Spleen (tissue), 11 donors: ENCODE measurements around the gene AHNAK. TPM values are rescaled to one million over a fixed set of nuclear protein-coding genes. Genes with fewer than 3 reads are reported as not detected.

Experiments used
- DNase-seq: peaks from one replicate; pipeline ENCODE4 v3.0.0-alpha.2; 2020
- H3K27ac ChIP-seq, 8 donors: fragments of 200-600 bp; sonication (generic) in 7 of 8; 1 replicate in 4 of 8; 2 replicates in 4 of 8; pipeline versions ENCODE4 v1.5.0 to v1.8.0; 2016 to 2021; ENCODE audit warnings: inconsistent platforms in 4 of 8, mild to moderate bottlenecking in 4 of 8, moderate library complexity in 1 of 8
- H3K27me3 ChIP-seq, 7 donors: fragments of 200-600 bp; sonication (generic) in 6 of 7; replicated peaks in 1 of 7; 1 replicate in 4 of 7; 2 replicates in 3 of 7; pipeline versions ENCODE4 v1.5.0 to v1.8.0; 2016 to 2021; ENCODE audit warnings: inconsistent platforms in 3 of 7, mild to moderate bottlenecking in 1 of 7
- H3K36me3 ChIP-seq, 6 donors: fragments of 200-600 bp; sonication (generic) in 5 of 6; 1 replicate in 4 of 6; 2 replicates in 2 of 6; pipeline versions ENCODE4 v1.5.0 to v1.8.0; 2016 to 2021; ENCODE audit warnings: inconsistent platforms in 2 of 6
- H3K4me1 ChIP-seq, 6 donors: fragments of 200-600 bp; sonication (generic) in 5 of 6; 1 replicate in 3 of 6; 2 replicates in 3 of 6; pipeline versions ENCODE4 v1.5.0 to v1.8.0; 2016 to 2021; ENCODE audit warnings: inconsistent platforms in 3 of 6
- H3K4me3 ChIP-seq, 8 donors: fragments of 200-600 bp; sonication (generic) in 7 of 8; 1 replicate in 4 of 8; 2 replicates in 4 of 8; pipeline versions ENCODE4 v1.5.0 to v1.8.0; 2016 to 2021; ENCODE audit warnings: inconsistent platforms in 4 of 8, mild to moderate bottlenecking in 4 of 8, moderate library complexity in 2 of 8
- H3K9me3 ChIP-seq, 8 donors: fragments of 200-600 bp; sonication (generic) in 7 of 8; 1 replicate in 4 of 8; 2 replicates in 4 of 8; pipeline versions ENCODE4 v1.5.0 to v1.8.0; 2016 to 2021; ENCODE audit warnings: inconsistent platforms in 4 of 8
- CTCF ChIP-seq, 11 experiments: fragments of 200-600 bp in 7 of 11; fragments of 450-650 bp in 4 of 11; sonication (generic) in 4 of 11; IDR thresholded peaks in 8 of 11; conservative IDR thresholded peaks in 3 of 11; 1 replicate in 7 of 11; 2 replicates in 4 of 11; pipeline versions ENCODE4 v1.4.0 to v1.8.0; 2016 to 2021; ENCODE audit warnings: antibody characterized with exemption in 11 of 11, inconsistent platforms in 4 of 11, mild to moderate bottlenecking in 1 of 11
- POLR2A ChIP-seq, 3 donors: fragments of 450-650 bp; IDR thresholded peaks; one replicate each; pipeline ENCODE4 v1.5.1; 2017; ENCODE audit warnings: antibody characterized with exemption in 3 of 3, mild to moderate bottlenecking in 1 of 3
- POLR2AphosphoS5 ChIP-seq, 3 donors: sonication (generic); formaldehyde crosslinking; IDR thresholded peaks; one replicate each; pipeline ENCODE4 v1.5.1; 2017; ENCODE audit warnings: antibody characterized with exemption in 3 of 3
- WGBS, 5 donors: extraction: QIAGEN DNeasy Blood & Tissue Kit in 3 of 5; methylation state at CpG; one replicate each; pipeline versions ENCODE4 v1.1.5 to v1.1.7; 2013 to 2018; 5-methylcytosine and 5-hydroxymethylcytosine counted together
- intact Hi-C: fragments of 100-400 bp; cut with DNase I; formaldehyde crosslinking; loops from one replicate; pipeline ENCODE4 v1.15.0; 2023; ENCODE audit warnings: low total_unique reads
- polyA plus RNA-seq, 3 donors: library from polyadenylated mRNA; stranded (reverse); fragments of 200-250 nt; gene quantifications; one replicate each; pipeline ENCODE4 v1.2.1, GENCODE V29; 2013
- total RNA-seq, 7 donors: library from RNA; depleted of rRNA in 3 of 7; stranded (reverse); fragments of >200 nt in 3 of 7; fragmentation: NEBNext Ultra II Directional in 4 of 7; extraction: Animal tissue kit (Norgen Biotek cat#: 25700) in 4 of 7; gene quantifications; one replicate each; pipeline versions ENCODE4 v1.1.0 to v1.2.1, GENCODE V29; 2016 to 2021
- donor health status: healthy with polysubstance abuse.
- donor health status: DM: no; HTN: no; CAD: no; lungs with moderate emphysema.
- donor health status: DM: no; HTN: no; CAD: no.
- donor health status: Bipolar disorder and iron deficiency.
- donor health status: healthy.
- donor health status: DM: no; HTN: no; CAD: no.
- donor health status: DM: yes; HTN: yes; CAD: no.

The AHNAK gene
- total and polyA plus RNA-seq, 10 donors: 11.8 to 370 (median 259) TPM

GRCh38 chr11:62463121-62463542, 83.5 kb downstream of the AHNAK start:
- Histone ChIP-seq H3K27me3 (no peaks in the 10 kb centered on the region), H3K4me1 (peaks cover 0 to 14% (median 3%) of the 10 kb centered on the region in 6 donors), H3K9me3 (no peaks in the 10 kb centered on the region), H3K27ac (no peak overlapping the region), H3K4me3 (no peak overlapping the region), H3K36me3 (no peaks in the 10 kb centered on the region)
- 60 to 75% (median 74%) methylated on average over 6 of the region's 6 CpGs for WGBS, 5 donors
- intact Hi-C loops: no loop called here
- DNase-seq: no peak
- TF ChIP-seq CTCF (IDR thresholded peaks at IDR 0.05 in 8 of 11, conservative IDR thresholded peaks at IDR 0.05 in 3 of 11) (no peak), POLR2A (IDR thresholded peaks at IDR 0.05) (no peak), POLR2AphosphoS5 (IDR thresholded peaks at IDR 0.05) (no peak)

DNA sequence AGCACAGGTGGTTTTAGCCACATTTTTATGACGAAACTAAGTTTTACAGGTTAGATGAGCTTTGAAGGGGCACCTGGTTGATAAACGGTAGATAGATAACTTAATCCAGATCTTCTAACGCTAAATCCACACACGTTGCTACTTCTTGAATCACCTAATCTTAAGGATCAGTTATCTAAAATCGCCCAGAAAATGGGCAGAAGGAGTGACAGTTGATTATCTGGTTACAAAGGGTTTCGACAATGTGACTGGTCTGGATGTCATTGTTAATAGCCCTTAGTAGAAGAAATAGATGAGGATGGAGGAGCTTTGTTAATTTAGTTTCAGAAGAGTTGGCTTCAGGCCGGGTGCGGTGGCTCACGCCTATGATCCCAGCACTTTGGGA, 84.1 kb downstream of the AHNAK start:
- Histone ChIP-seq H3K4me1 (peaks cover 0 to 14% (median 3%) of the 10 kb centered on the region in 6 donors), H3K4me3 (no peak overlapping the region), H3K27me3 (no peaks in the 10 kb centered on the region), H3K36me3 (no peaks in the 10 kb centered on the region), H3K27ac (no peak overlapping the region), H3K9me3 (no peaks in the 10 kb centered on the region)
- TF ChIP-seq POLR2A (IDR thresholded peaks at IDR 0.05): no peak
- TF ChIP-seq POLR2AphosphoS5 (IDR thresholded peaks at IDR 0.05): no peak
- 83 to 90% (median 87%) methylated on average over 9 of the region's 9 CpGs for WGBS, 5 donors
- no peak for DNase-seq
- intact Hi-C loops: no loop called here

- no peaks in the 10 kb centered on the region for H3K9me3 ChIP-seq
- H3K4me3 ChIP-seq: no peak overlapping the region
- no peaks in the 10 kb centered on the region for H3K27me3 ChIP-seq
- no peak for DNase-seq
- intact Hi-C loops: no loop called here
- peaks cover 0 to 14% (median 3%) of the 10 kb centered on the region in 6 donors for H3K4me1 ChIP-seq
- TF ChIP-seq CTCF (IDR thresholded peaks at IDR 0.05 in 8 of 11, conservative IDR thresholded peaks at IDR 0.05 in 3 of 11) (no peak), POLR2A (IDR thresholded peaks at IDR 0.05) (no peak), POLR2AphosphoS5 (IDR thresholded peaks at IDR 0.05) (no peak)
- no peak overlapping the region for H3K27ac ChIP-seq
- 76 to 82% (median 81%) methylated on average over 15 of the region's 15 CpGs for WGBS, 5 donors
- H3K36me3 ChIP-seq: no peaks in the 10 kb centered on the region
These were observed 84.7 kb downstream of the AHNAK start for GRCh38 chr11:62461740-62462507.

- 71 to 100% (median 87%) methylated on average over 1 of the region's 1 CpG for WGBS, 5 donors
- no peak for TF ChIP-seq CTCF (IDR thresholded peaks at IDR 0.05 in 8 of 11, conservative IDR thresholded peaks at IDR 0.05 in 3 of 11)
- no peak for TF ChIP-seq POLR2AphosphoS5 (IDR thresholded peaks at IDR 0.05)
- no peak for TF ChIP-seq POLR2A (IDR thresholded peaks at IDR 0.05)
- H3K36me3 ChIP-seq: no peaks in the 10 kb centered on the region
These were observed 87.5 kb downstream of the AHNAK start for GRCh38 chr11:62459080-62459479.

More at GRCh38 chr11:62459080-62459479, 87.5 kb downstream of the AHNAK start:
- H3K4me1 ChIP-seq: peaks cover 0 to 9% (median 0%) of the 10 kb centered on the region in 6 donors
- H3K9me3 ChIP-seq: peaks cover 0 to 7% (median 0%) of the 10 kb centered on the region in 8 donors
- intact Hi-C loops: no loop called here
- H3K27ac ChIP-seq: no peak overlapping the region
- DNase-seq: no peak
- H3K4me3 ChIP-seq: no peak overlapping the region
- H3K27me3 ChIP-seq: no peaks in the 10 kb centered on the region
